Right lung (tissue), 5 donors: ENCODE measurements around the gene PNPLA8. TPM values are rescaled to one million over a fixed set of nuclear protein-coding genes. Genes with fewer than 3 reads are reported as not detected.

Experiments used
- DNase-seq, 2 donors: peaks; one replicate each; pipeline ENCODE4 v3.0.0-alpha.2; 2013
- polyA plus RNA-seq, 5 donors: library from polyadenylated mRNA; unstranded; fragments of 120-200 nt; gene quantifications; one replicate each; pipeline versions ENCODE4 v1.2.1 to v1.2.3, GENCODE V29; 2013; ENCODE audit warnings: inconsistent platforms in 1 of 5, low replicate concordance in 1 of 5; ENCODE audit not compliant: insufficient read length in 5 of 5, insufficient read depth in 1 of 5

The PNPLA8 gene
- polyA plus RNA-seq, 5 donors: 26.6 to 39.7 (median 35.0) TPM

DNA sequence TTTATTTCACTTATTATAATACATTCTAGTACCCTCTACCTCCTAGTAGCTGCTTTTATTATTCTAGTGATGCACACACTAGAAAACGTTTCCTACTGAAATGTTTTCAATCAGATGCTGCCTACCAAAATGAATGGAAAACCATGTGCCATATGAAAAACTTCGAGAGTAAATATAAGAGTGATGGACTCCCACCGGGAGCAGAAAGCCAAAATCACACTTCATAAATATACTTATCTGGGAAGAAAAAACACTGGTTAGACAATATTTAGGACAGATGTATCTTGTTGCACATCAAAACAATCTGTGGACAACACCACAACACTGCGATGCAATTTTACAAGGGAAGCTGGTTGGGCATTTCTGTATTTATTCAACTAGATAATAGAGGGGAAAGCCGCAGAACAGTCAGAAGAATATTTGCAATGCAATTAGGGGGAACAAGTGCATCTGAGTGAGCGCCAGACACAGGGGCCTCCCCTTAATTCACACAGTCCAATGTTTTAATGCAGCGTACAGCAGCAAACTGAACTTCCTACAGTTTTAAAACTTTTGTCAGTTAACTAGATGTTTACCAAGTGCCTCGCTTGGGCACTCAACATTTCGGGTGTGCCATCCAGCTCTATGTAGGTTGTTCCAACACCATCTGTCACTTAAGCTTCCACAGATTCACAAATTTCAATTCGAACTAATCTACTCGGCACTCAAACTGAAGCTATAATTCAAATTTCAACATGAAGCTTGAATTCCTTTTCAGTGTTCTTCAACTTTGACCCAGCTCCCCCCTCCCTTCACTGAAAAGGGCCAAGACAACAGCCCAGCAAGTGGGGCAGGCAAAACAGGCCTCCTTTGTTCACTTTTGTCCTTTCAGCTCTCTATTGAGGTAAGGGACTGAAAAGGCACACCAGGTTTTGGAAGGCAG lies 77.1 kb downstream of the PNPLA8 start:
- peak in 1 of 2 donors; percentile 40 for DNase-seq

DNA sequence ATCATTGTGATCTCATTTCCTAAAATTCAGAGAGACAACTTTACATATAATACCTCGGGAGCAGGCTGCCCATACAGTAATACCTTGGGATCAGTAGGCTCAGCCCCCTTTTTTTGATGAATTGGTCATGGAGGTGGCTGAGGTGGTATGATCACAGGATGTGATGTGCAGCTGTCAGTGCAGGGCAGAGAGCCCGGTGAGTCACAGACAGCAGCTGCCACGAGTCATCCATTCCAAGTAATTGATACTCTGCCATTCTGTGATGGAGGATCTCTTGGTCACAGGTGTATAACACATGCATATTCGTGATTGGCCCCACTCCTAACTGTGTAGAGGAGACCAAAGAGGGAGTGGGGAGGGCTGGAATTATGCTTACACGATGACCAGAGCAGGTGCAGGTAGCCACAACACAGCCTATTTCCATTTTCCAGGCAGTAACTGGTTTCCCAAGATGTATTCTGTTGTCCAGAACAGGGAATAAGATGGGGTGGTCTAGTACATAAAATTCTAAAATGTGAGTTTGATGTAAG lies 83.8 kb downstream of the PNPLA8 start:
- DNase-seq: no peak

DNA sequence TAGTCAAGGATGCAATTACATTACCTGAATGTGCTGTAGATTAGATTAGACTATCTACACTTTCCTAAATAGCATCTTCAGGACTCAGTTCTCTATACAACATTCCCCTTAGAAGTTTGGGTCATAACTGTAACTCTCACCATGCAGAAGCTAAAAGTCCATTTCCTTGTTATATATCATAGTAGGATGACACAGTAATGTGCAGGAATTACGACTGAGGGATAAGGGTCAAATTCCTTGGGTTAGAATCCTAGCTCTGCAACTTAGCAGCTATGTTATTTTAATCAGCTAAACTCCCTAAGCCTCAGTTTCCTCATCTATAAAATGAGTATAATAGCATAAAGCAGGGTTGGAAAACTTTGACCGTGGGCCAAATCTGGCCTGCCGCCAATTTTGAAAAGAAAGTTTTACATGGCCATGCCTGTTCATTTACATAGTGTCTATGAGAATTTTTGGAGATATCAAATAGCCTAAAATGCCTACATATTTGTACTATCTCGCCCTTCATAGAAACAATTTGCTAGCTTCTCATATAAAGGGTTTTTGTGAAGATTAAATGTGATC lies 84.5 kb downstream of the PNPLA8 start:
- no peak for DNase-seq

DNA sequence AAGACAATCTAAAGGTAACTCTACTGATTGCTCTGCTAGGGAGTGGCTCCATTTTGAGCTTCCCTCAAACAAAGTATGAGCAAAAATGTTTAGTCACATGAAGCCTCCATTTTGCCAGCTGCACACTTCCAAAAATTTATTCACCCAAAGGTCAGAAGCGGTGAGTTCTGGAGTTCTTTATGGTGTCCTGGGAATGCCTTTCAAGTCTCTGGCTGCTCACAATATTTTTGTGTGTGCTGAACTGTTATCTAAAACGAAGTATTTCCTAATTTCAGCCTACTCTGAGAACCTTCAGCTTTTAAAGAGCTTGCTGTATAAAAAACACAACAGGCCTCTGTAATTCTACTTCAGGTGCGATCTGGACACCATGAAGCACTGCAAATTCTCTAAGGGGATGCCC lies 85.3 kb downstream of the PNPLA8 start:
- no peak for DNase-seq

DNA sequence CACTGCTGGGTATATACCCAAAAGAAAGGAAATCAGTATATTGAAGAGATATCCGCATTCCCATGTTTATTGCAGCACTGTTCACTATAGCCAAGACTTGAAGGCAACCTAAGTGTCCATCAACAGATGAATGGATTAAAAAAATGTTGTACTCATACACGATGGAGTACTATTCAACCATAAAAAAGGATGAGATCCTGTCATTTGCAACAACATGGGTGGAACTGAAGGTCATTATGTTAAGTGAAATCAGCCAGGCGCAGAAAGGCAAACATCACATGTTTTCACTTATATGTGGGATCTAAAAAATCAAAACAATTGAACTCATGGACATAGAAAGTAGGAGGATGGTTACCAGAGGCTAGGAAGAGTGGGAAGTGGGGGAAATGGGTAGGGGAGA lies 89.0 kb downstream of the PNPLA8 start:
- DNase-seq: no peak

DNA sequence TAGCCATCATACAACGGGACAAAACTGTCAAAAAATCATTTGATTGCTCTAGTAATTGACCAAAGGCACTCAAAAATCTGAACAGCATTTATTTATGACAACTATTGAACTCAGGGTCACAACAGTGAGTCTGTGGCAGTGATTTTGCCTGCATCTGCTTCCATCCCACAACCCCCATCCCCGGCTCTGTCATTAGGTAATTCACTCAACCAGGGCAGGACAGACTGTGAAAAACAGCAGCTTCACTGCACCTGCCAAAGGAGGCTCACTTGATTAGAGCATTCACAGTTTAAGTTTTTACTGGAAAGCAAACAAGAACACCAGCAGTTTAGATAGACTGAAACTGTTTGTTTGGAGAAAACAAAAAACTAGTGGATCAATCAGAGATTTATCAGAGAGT lies 91.9 kb downstream of the PNPLA8 start:
- no peak for DNase-seq

DNA sequence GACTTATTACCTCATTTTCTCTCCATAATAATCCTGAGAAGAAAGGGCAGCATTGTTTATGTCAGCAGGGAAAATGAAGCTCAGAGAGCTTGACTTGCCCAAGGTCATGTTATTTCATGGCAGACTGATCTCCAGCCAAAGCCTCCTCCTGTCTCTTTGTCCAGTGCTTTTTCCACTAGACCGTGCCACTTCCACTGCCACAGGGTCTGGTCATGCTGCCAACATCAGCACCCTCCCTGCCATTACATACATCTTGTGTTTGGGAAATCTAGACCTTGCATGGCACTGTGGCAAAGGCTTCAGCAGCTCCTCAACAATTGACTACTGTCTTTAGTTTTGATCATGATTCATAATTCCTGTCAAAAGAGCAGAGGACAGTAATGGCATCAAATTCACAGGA lies 94.8 kb downstream of the PNPLA8 start:
- DNase-seq: no peak

DNA sequence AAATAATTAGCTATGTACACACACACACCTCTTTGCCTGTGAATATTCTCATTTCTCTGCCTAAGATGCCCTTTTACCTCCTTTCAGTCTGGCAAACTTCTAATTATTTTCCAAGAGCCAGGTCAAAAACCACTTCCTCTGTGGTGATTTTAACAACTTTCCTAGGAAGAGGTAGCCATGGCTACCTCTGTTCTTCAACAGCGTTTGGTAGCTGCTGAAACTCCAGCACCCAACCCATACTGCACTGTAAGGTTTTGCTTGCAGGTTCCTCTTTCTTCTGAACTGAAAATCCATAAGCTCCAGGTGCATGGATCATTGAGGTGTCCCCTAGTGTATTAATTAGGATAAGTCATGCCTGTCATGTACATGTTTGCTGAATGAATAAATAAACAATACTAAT lies 95.3 kb downstream of the PNPLA8 start:
- no peak for DNase-seq

DNA sequence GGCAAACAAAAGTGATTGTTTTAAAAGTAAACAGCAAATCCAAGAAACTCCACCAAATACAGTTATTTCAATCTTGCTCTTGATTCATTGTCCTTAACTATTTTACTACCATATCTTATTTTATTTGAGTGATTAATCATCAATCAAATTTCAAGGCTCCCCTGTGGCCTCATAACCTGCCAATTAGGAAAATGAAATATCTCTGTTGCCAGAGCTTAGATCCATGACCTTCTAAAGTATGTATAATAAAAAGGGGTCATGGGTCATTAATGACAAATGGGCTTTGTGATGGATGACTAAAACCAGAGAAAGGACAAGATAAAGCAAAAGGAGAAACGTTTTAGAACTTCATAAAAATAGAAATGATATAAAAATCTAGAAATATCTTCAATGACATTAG lies 98.2 kb downstream of the PNPLA8 start:
- no peak for DNase-seq

DNA sequence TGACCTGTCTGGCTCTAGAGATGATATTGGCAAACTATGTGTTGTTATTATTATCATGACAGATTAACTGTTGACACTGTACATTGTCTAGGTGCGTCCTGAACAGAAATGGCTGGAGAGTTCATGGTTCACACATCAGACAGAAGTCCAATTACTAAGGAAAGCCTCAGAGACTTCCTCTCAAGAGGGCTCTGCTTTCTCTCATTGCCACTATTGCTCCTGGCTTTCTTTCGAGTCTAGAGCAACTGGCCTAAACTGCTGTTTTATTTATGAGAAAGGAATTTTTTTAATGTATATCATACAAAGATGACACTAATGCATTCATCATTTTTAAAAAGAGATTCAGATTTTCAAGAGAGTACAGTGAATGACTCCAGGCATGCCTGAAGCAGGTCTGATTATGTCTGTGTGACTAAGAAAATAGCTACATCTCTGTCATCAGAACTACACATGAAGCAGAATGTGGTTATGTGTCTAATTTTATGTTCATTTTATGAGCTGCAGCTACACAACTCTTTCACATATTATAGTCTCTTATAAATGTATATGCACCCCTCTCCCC lies 100.1 kb downstream of the PNPLA8 start:
- no peak for DNase-seq

DNA sequence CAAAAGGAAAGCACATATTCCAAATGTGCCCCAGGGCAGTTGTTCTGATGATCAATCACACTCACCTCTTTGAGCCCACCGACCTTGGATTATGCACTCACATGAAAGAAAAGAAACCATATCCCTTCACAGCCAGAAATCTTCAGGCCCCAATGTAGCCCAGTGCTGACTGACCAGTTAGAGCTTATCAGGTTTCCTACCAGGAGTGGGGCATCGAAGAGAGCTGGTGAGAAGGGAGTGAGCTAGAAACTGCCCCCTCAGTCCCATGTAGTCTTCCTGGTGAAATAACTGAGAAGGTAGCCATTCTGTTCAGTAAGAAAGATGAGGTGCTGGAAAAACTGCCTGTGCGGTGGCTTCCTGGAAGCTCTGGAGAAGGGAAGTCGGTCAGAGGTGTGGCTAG lies 101.9 kb downstream of the PNPLA8 start:
- DNase-seq: no peak

DNA sequence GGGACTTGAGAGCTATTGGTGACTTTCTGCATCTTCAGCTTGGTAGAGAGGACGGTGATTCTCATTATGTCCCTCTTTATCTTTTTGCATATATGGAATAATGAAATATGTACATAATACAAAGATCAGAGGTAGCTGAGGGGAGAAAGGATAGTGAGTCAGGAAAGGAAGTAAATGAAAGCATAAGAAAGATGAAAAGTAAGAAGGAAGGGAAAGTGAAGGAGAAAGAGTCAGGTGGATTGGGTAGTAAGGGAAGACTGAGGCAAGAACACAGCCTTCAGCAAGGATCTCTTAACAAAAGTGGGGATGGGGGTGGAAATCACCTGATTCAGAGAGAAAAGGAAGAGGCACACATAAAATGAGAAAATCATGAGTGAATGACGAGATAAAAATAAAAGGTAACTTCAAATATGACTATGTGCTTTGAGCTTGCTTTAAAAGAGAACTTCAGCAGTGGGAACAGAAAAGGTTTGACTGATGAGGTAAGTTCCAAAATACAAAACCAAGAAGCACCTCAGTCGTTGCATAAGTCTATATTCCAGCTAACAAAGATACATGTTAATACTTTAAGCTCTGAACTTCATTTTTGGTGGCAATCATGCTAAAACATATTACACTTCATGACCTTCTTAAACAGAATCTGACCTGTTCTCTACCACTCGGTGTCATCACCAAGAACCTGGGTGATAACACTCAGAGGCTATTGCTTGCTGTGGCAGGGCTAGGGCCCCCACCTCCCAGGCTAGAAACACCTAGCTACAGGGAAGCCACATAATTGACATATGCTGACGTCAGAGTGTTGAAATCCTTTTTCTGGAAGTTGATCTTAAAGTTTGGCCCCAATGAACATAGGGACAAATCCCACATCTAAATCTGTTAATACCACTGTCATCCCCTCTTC lies 102.6 kb downstream of the PNPLA8 start:
- DNase-seq: no peak

DNA sequence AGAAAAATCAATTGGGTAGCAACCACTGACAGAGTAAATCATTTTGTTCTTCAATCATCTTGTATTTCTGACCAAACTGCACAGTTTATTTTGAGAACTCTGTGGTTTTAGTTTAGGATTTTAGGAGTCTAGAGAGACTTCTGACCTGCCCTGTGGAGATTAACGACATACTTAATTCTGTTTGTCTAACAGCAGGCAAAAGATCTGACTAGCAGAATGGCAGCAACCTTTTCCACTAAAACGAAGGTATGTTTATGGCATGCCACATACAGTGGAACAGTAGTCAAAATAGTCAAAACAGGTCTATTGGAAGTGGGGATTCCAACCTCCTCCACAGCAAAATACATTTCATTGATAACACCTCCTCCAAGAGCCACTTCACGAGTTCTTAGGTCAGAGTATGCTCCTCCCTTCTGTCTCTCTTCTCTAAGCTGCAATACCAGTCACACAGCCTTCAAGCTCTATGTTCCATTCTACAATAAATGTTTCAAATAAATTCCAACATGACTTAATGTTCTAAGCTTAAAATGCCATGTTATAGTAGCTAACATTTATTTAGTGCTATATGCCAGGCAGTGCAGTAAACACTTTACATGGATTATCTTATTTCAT lies 104.1 kb downstream of the PNPLA8 start:
- DNase-seq: no peak

Other genes with a start within 250 kb of the PNPLA8 start
- 10 to 100 TPM; 12.3 to 34.9 (median 15.9) TPM for gene NRCAM, start 69.7 kb downstream of the PNPLA8 start, polyA plus RNA-seq
- gene THAP5, start 43.6 kb upstream of the PNPLA8 start, polyA plus RNA-seq: 10 to 100 TPM; 25.8 to 44.2 (median 33.1) TPM
- 10 to 100 TPM; 32.0 to 39.0 (median 35.1) TPM for gene DNAJB9, start 43.7 kb upstream of the PNPLA8 start, polyA plus RNA-seq